ENCODE measurements around the gene MITD1. TPM values are rescaled to one million over a fixed set of nuclear protein-coding genes. Genes with fewer than 3 reads are reported as not detected.
A peak's percentile ranks its signal among the peaks of the same experiment; 100 is the strongest.
"Not testable (repeated sequence)": the region's sequence is repeated elsewhere in the genome, so short reads cannot be mapped to it uniquely, and the experiment has no call there.

The MITD1 gene
- total and polyA plus RNA-seq, 2 donors from 2014 or later: 29.1 to 38.0 TPM

GRCh38 chr2:99140056-99140859 lies 40.6 kb downstream of the MITD1 start:
- no peaks in the 10 kb centered on the region for H3K9me3 ChIP-seq (ENCODE audit: control insufficient read depth in 2 of 3, insufficient read depth in 1 of 3, low read length in 3 of 3)
- peak overlapping the region; percentile 30 to 72 (median 56) for H3K9ac ChIP-seq (ENCODE audit: low read length in 3 of 3)
- TF ChIP-seq CTCF (IDR thresholded peaks at IDR 0.05; ENCODE audit: borderline replicate concordance, extremely low read depth, insufficient read depth): no peak
- FAIRE-seq (no peak), DNase-seq (no peak)
- no peaks in the 10 kb centered on the region for H3K36me3 ChIP-seq (ENCODE audit: control insufficient read depth in 2 of 3, insufficient read depth in 3 of 3, low read length in 3 of 3)
- peaks cover 0 to 5% (median 0%) of the 10 kb centered on the region in 3 donors for H3K4me1 ChIP-seq (ENCODE audit: control insufficient read depth in 2 of 3, insufficient read depth in 2 of 3, low read depth in 1 of 3, low read length in 3 of 3)
- H3K4me3 ChIP-seq (ENCODE audit: low read length in 3 of 3): peak overlapping the region; percentile 79 to 83 (median 82)
- no peaks in the 10 kb centered on the region for H3K27me3 ChIP-seq (ENCODE audit: control insufficient read depth, insufficient read depth, low read length)
- intact Hi-C loops (cut with DNase I): no loop called here
- peak overlapping the region; percentile 92 to 95 for H3K27ac ChIP-seq (ENCODE audit: low read depth in 2 of 2, low read length in 2 of 2)

GRCh38 chr2:99139003-99139402 lies 41.9 kb downstream of the MITD1 start:
- TF ChIP-seq CTCF (IDR thresholded peaks at IDR 0.05; ENCODE audit: borderline replicate concordance, extremely low read depth, insufficient read depth): no peak
- no peaks in the 10 kb centered on the region for H3K36me3 ChIP-seq (ENCODE audit: control insufficient read depth in 2 of 3, insufficient read depth in 3 of 3, low read length in 3 of 3)
- no peak overlapping the region for H3K27ac ChIP-seq (ENCODE audit: low read depth in 2 of 2, low read length in 2 of 2)
- intact Hi-C loops (cut with DNase I): no loop called here
- no peak overlapping the region for H3K9ac ChIP-seq (ENCODE audit: low read length in 3 of 3)
- no peak overlapping the region for H3K4me3 ChIP-seq (ENCODE audit: low read length in 3 of 3)
- FAIRE-seq (no peak), DNase-seq (no peak)
- H3K4me1 ChIP-seq (ENCODE audit: control insufficient read depth in 2 of 3, insufficient read depth in 2 of 3, low read depth in 1 of 3, low read length in 3 of 3): peaks cover 0 to 5% (median 0%) of the 10 kb centered on the region in 3 donors
- H3K9me3 ChIP-seq (ENCODE audit: control insufficient read depth in 2 of 3, insufficient read depth in 1 of 3, low read length in 3 of 3): no peaks in the 10 kb centered on the region
- no peaks in the 10 kb centered on the region for H3K27me3 ChIP-seq (ENCODE audit: control insufficient read depth, insufficient read depth, low read length)

- DNase-seq; FAIRE-seq; H3K36me3 ChIP-seq (ENCODE audit: control insufficient read depth in 2 of 3, insufficient read depth in 3 of 3, low read length in 3 of 3); H3K9ac ChIP-seq (ENCODE audit: low read length in 3 of 3); H3K4me3 ChIP-seq (ENCODE audit: low read length in 3 of 3); H3K27me3 ChIP-seq (ENCODE audit: control insufficient read depth, insufficient read depth, low read length); H3K9me3 ChIP-seq (ENCODE audit: control insufficient read depth in 2 of 3, insufficient read depth in 1 of 3, low read length in 3 of 3); H3K27ac ChIP-seq (ENCODE audit: low read depth in 2 of 2, low read length in 2 of 2); intact Hi-C loops (cut with DNase I); H3K4me1 ChIP-seq (ENCODE audit: control insufficient read depth in 2 of 3, insufficient read depth in 2 of 3, low read depth in 1 of 3, low read length in 3 of 3): not testable (repeated sequence)
Observed at GRCh38 chr2:99135044-99135556, 45.8 kb downstream of the MITD1 start.

- peak in 2 of 5 donors; percentile 13 to 25 for DNase-seq
- no peak for FAIRE-seq
Observed at GRCh38 chr2:99127981-99128380, 52.9 kb downstream of the MITD1 start.

More at GRCh38 chr2:99127981-99128380, 52.9 kb downstream of the MITD1 start:
- Histone ChIP-seq H3K27ac (ENCODE audit: low read depth in 2 of 2, low read length in 2 of 2) (no peak overlapping the region), H3K27me3 (ENCODE audit: control insufficient read depth, insufficient read depth, low read length) (no peaks in the 10 kb centered on the region), H3K4me1 (ENCODE audit: control insufficient read depth in 2 of 3, insufficient read depth in 2 of 3, low read depth in 1 of 3, low read length in 3 of 3) (no peaks in the 10 kb centered on the region), H3K36me3 (ENCODE audit: control insufficient read depth in 2 of 3, insufficient read depth in 3 of 3, low read length in 3 of 3) (peaks cover 2 to 5% (median 4%) of the 10 kb centered on the region in 3 donors), H3K9ac (ENCODE audit: low read length in 3 of 3) (no peak overlapping the region), H3K4me3 (ENCODE audit: low read length in 3 of 3) (no peak overlapping the region), H3K9me3 (ENCODE audit: control insufficient read depth in 2 of 3, insufficient read depth in 1 of 3, low read length in 3 of 3) (peaks cover 0 to 3% (median 0%) of the 10 kb centered on the region in 3 donors)
- intact Hi-C loops (cut with DNase I): no loop called here
- no peak for TF ChIP-seq CTCF (IDR thresholded peaks at IDR 0.05; ENCODE audit: borderline replicate concordance, extremely low read depth, insufficient read depth)

Measured in kidney (tissue), 14 donors.